Measurements from ENCODE around the gene USP40.

Gene USP40

DNA sequence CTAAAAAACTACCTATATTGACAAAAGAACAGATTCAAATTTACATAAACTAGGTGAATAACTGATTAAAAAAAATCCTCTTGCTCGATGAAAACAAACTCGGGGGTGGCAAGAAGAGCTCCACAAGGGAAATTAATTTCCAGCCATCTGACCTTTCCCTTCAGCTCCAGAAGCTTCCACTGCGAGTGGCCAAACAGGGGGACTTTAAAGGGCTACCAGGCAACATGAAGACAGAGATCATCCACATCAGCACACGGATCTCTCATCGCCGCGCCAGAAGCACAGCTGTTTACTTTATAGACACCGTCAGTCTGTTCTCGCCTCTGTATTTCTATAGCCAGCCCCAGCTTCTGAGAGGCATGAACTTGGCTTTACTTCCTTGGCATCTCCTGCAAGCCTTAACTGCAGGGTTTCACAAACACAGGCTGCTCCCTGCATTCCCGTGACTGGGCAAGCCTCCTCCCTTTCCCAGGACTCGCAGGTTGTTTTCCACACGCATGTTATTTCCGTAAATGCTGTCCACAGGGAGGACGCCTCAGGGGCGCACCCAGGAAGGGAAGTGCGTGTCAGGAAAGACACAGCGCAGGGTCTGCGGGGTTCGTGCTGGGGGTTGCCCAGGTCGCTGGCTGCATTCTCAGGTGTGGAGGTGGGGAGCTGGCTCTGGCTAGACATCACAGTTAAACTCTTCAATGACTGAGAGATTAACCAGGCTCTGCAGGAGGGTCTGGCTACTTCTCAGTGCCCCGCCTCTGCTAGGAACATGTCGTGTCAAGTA lies 85.0 kb downstream of the USP40 start:
- intact Hi-C loops (cut with DNase I): no loop called here
- no peak for DNase-seq

GRCh38 chr2:233480490-233481202 lies 85.9 kb downstream of the USP40 start:
- peak in 20 of 42 donors; percentile 32 to 63 (median 48) for DNase-seq
- intact Hi-C loops (cut with DNase I): no loop called here

DNA sequence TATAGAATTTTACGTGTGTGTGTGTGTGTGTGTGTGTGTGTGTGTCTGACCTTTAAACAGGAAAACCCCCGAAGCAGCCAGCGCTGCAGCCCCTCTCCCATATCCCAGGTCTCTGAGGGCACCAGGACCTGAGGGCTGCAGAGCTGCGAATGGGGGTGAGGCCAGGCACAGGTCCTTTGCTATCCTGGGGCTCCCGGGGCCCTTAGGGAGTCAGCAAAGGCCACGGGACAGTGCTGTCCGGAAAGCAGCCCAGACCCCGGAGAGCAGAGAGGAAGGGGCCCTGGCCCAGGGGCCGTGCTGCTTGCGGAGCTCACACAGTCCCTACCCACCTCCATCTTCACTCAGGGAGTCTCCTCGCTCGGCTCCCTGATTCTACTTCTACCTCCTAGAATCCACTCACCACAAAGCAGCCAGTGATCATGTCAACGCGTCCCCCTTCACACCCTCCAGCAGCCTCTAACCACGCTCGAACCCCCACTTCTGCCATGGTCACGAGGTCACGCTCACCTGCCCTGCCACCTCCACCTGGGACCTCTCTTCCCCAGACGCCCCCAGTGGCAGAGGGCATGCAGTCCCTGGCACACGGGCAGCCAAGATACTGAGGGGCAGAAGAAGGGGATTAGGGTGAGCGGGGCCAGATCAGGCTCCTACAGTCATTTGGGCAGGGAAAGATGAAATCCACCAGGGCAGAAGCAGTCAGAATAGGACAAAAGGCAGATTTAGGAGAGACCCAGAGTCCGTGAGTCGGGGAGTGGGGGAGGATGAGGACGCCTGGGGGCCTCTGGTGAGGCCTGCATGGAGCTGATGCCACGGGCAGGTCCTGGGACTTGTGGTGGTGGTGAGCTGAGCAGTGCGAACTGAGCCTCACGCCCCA lies 86.7 kb downstream of the USP40 start:
- DNase-seq: no peak
- intact Hi-C loops (cut with DNase I): no loop called here

DNA sequence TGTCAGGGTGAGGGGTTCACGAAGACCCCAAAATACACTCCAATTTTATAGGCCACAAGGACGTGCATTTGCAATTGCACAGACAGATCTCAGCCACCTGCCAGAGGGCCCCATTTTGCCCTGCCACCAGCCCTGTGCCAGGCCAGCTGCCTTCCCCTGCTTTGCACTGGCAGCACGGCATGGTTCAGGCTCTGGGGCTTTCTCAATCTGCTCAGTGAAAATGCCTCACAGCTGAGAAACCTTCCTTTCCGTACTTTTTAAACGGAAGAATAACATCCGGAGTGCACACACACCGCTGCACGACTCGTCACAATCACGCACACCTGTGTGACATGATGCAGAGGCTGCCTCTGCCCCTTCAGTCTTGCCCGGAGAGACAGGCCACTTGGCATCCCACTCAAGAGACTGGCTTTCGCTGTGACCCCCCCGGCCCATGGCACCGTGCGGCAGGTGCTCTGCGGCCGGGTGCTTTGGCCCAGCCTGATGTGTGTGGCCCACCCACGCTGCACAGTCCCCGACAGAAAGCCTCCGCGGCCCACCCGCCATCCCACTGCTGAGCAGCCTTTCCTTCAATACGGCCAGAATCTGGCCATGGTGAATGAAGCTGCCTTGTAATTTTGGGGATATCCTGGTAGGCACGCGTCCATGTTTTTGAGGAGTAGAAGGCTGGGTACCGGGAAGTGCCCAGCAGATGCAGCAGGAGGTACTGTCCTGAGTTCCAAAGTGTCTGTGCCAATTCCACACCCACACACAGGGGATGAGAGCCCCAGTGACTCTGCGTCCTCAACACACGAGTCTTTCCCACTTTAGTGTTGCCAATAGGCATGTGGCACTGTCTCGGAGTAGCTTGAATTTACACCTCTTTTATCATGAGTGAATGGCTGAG lies 88.8 kb downstream of the USP40 start:
- intact Hi-C loops (cut with DNase I): no loop called here
- peak in 1 of 42 donors; percentile 39 for DNase-seq

GRCh38 chr2:233476651-233477547 lies 89.7 kb downstream of the USP40 start:
- intact Hi-C loops (cut with DNase I): no loop called here

GRCh38 chr2:233476063-233476410 lies 90.5 kb downstream of the USP40 start:
- DNase-seq: no peak
- intact Hi-C loops (cut with DNase I): no loop called here

More at GRCh38 chr2:233476651-233477547, 89.7 kb downstream of the USP40 start:
- peak in 2 of 42 donors; percentile 30 to 35 for DNase-seq

- intact Hi-C loops (cut with DNase I): no loop called here
- DNase-seq: peak in 4 of 42 donors; percentile 5 to 32 (median 20)
These were observed 92.0 kb downstream of the USP40 start for GRCh38 chr2:233474308-233475160.

DNA sequence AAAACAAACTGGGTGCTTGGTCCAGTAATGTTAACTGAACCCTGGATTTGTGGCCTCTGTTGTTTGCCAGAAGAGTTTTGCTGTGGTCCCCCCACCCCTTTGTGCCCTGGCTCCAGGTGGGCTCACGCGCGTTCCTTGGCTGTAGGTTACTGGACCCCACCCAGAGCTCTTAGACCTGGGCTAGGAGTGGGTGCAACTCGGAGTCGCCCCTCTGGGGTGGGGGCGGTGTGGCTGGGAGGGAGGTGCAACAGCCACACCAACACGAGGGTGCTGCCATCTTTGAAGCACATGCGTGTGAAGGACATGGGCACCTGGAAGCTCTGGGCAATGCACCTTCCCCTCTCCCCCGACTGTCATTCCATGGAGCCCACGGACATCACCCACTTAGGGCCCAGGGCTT lies 92.7 kb downstream of the USP40 start:
- peak in 2 of 42 donors; percentile 5 to 26 for DNase-seq
- intact Hi-C loops (cut with DNase I): no loop called here

GRCh38 chr2:233473386-233473791 lies 93.2 kb downstream of the USP40 start:
- DNase-seq: peak in 4 of 42 donors; percentile 5 to 27 (median 18)
- intact Hi-C loops (cut with DNase I): no loop called here

GRCh38 chr2:233471291-233472035 lies 95.1 kb downstream of the USP40 start:
- intact Hi-C loops (cut with DNase I): no loop called here
- DNase-seq: peak in 6 of 42 donors; percentile 2 to 40 (median 18)

GRCh38 chr2:233470839-233471238 lies 95.7 kb downstream of the USP40 start:
- intact Hi-C loops (cut with DNase I): no loop called here
- peak in 7 of 42 donors; percentile 6 to 37 (median 20) for DNase-seq

DNA sequence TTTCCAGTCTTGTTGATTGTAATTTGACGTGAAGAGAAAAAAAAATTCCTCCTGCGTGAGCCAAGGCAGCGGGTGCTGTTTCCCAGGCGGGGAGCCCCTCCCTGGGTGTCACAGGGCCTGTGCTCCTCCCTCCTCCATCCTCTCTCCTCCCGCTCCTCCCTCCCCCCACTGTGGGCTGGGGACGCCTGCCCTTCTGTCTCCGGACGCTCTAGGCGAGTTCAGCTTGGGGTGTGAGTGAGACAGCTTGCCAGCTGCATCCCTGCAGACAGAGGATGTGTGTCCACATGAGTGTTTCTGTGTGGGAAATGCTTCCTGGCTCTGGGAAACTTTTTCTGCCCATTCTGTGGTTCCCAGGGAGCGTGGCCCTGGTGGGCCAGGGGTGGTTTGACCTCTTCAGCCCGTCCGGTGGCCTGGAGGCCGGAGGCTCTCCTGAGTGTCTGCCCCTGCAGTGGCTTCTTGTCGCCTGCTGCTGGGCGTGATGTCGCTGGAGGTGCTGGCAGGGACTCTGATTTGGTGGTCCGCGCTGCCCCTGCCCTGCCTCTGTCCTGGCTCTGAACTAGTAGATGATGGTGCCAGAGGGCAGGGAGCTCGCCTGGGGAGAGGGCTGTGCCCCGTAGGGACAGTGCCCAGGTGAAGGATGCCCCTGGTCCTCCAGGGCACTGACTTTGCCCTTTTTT lies 96.4 kb downstream of the USP40 start:
- peak; percentile 67 to 95 (median 84) for DNase-seq

GRCh38 chr2:233469261-233470010 lies 97.1 kb downstream of the USP40 start:
- intact Hi-C loops (cut with DNase I): no loop called here
- DNase-seq: peak in 39 of 42 donors; percentile 19 to 82 (median 59)

More for the DNA sequence above, 96.4 kb downstream of the USP40 start:
- intact Hi-C loops (cut with DNase I): no loop called here

DNA sequence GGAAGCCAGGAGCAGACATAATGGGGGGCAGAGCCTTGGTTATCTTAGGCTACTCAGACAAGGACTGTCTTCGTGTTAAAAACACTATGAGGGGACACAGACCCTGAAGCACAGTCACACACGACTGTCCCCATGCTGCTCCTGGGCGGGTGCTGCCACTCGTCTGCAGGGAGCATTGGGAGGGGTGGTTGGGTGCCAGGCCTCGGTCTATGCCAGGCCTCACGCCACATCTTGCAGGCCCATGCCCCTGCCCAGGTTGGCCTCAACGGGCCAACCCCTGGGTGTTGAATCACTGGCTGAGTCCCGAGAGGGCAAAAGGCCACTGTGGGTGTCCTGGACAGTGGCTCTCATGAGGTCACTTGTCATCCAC lies 97.9 kb downstream of the USP40 start:
- DNase-seq: peak in 9 of 42 donors; percentile 3 to 42 (median 16)
- intact Hi-C loops (cut with DNase I): no loop called here

Data from head of caudate nucleus (tissue), 42 donors.